NT2/D1 (cell line): ENCODE measurements around the gene ZFPL1.

Experiments
- SUZ12 ChIP-seq: IDR thresholded peaks from 2 replicates; pipeline ENCODE4 v1.6.1; 2011; ENCODE audit not compliant: insufficient read length, insufficient read depth; ENCODE audit errors: extremely low read depth
- YY1 ChIP-seq: IDR thresholded peaks from 2 replicates; pipeline ENCODE4 v1.6.1; 2011; ENCODE audit not compliant: insufficient read length, insufficient read depth
- ZNF274 ChIP-seq: IDR thresholded peaks from 2 replicates; pipeline ENCODE4 v1.6.1; 2011; ENCODE audit warnings: mild to moderate bottlenecking, low read depth, low read length

- TF ChIP-seq ZNF274 (no peak), YY1 (no peak), SUZ12 (no peak)
Observed at GRCh38 chr11:65059523-65059922, 24.5 kb upstream of the ZFPL1 start.
